HG03354 (cell line): ENCODE results near the gene CST1.
"Not testable (repeated sequence)": the region's sequence is repeated elsewhere in the genome, so short reads cannot be mapped to it uniquely, and the experiment has no call there.

ENCODE experiments used
- ATAC-seq: cut with Tn5 transposase; IDR thresholded peaks from one replicate; pipeline ENCODE4 v1.9.1; 2021; ENCODE audit warnings: mild to moderate bottlenecking; ENCODE audit not compliant: unreplicated experiment, poor library complexity, severe bottlenecking

CST1 gene

GRCh38 chr20:23759306-23759940 is 8.7 kb upstream of the CST1 start:
- ATAC-seq, result no peak

DNA sequence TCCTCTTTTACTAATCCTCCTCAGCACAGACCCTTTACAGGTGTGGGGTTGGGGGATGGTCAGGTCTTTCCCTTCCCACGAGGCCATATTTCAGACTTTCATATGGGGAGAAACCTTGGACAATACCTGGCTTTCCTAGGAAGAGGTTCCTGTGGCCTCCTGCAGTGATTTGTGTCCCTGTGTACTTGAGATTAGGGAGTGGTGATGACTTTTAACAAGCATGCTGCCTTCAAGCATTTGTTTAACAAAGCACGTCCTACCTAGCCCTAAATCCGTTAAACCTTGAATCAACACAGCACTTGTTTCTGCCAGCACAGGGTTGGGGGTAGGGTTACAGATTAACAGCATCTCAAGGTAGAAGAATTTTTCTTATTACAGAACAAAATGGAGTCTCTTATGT is 6.1 kb upstream of the CST1 start:
- ATAC-seq, result not testable (repeated sequence)

DNA sequence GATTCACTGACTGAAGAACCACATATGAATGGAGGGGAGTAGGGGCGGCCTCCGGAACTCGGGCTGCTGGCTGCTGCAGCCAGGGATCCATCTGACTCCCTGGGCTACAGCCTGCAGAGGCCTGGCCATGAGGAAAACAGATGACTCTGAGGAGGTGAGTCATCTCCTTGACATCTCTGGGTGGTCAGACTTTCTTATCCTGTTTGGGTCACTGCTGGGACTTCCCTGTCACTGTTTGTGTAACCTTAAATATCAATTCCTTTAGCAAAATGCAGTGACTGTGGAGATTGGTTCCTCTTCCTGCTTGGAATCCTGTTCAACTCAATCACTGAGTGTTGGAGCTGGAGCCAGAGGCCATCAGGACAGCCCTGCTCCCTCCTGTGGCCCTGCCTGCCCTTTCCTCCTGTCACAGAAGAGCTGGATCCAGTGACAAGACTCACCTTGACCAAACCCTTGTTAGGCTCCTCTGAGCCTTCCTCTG is 4.4 kb upstream of the CST1 start:
- ATAC-seq, result not testable (repeated sequence)

DNA sequence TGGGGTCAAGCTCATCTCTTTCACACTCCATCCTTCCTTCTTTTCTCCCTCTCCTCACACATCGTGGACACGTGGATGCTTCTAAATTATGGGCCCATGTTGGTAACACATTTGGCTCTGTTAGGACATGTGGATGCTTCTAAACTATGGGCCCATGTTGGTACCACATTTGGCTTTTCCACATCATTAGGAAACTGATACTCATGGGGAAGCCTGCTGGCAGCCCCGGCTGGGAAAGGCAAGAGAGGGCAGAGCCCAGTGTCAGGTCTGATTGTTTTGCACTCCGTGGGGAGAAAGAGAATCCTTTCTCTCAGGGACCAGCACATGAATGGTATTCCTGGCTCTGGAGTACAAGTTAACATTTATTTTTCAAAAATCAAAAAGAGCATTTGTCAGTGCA is 4.0 kb upstream of the CST1 start:
- ATAC-seq, result no peak

DNA sequence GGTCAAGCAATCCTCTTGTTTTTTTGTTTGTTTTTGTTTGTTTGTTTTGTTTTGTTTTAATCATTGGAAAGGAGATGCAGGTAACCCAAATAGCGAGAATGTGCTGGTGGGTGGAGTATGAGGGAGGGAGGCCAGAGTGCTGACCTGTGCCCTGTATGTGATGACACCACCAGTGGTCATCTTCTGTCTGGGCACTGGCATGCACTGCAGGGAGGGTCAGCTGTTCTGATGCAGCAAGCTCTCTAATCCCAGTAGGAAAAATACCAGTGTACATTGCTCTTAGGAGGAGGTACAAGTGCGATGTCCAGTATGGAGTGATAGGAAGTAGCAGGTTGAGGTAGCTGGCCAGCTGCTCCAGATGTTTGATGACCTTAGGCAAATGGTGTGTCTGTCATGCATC is 2.9 kb upstream of the CST1 start:
- ATAC-seq, result no peak

- ATAC-seq, result no peak
Observed at GRCh38 chr20:23753194-23753548, 2.4 kb upstream of the CST1 start.

GRCh38 chr20:23752481-23753193 is 1.9 kb upstream of the CST1 start:
- no peak for ATAC-seq

DNA sequence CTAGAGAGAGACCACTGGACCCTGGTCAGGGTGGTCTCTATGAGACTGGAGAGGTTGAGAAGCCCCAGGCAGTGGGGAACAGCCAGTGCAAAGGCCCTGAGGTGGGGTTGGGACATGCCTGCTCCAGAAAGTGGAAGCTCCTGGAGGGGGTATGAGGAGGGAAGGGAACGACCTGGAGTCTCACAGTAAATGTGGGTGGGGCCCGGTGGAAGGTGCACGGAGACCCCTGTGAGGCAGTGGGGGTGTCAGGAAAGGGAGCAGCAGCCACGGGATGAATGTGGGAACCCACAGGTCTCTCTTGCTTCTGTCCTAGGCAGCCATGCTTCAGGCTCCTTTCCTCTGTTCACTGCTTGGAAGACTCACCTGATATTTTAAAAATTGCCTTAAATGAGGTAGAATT is 1.3 kb upstream of the CST1 start:
- no peak for ATAC-seq

DNA sequence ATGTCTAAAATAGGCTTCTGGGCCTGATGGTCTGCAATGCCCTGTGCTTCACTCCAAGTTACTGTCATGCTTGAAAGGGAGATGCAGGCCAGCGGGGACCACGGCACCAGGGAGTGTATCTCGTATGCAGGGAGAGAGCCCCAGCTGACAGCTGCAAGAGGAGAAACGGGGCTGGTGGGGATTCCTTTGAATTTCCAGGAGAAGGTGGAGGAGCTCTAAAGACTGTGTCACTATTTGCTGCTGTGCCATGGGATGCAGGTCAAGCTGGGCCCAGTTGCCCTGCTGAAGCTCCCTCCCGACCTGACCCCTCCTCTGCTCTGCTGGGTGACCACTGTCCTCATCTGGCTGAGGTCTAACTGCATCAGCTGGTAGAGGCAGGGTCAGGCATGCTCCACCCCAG is 989 bp downstream of the CST1 start:
- no peak for ATAC-seq

- not testable (repeated sequence) for ATAC-seq
Observed at GRCh38 chr20:23748975-23749374, 1.8 kb downstream of the CST1 start.

- not testable (repeated sequence) for ATAC-seq
Observed at GRCh38 chr20:23747551-23747950, 3.2 kb downstream of the CST1 start.

- not testable (repeated sequence) for ATAC-seq
Observed at GRCh38 chr20:23747092-23747491, 3.6 kb downstream of the CST1 start.

- no peak for ATAC-seq
Observed at GRCh38 chr20:23746321-23746720, 4.4 kb downstream of the CST1 start.

GRCh38 chr20:23745247-23745646 is 5.5 kb downstream of the CST1 start:
- no peak for ATAC-seq

DNA sequence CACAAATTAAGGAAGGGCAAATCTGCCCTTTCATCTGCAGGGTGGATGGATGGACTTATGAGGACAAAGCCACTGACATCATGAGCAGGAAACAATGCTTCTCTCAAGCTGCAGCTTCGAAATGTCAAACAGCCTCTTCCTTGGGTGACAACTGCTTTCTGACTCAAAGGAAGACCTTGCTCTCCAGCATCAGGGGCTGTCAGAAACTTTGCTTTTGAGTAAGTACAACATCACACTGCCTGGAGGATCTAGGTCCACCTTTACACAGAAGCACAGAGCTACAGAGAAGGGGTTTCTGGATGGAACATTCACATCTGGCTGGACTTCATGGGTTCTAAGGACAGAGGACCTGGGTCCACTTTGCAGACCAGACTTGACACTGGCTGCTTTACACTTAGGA is 5.9 kb downstream of the CST1 start:
- ATAC-seq, result no peak

- not testable (repeated sequence) for ATAC-seq
Observed at GRCh38 chr20:23735391-23735790, 15.3 kb downstream of the CST1 start.

DNA sequence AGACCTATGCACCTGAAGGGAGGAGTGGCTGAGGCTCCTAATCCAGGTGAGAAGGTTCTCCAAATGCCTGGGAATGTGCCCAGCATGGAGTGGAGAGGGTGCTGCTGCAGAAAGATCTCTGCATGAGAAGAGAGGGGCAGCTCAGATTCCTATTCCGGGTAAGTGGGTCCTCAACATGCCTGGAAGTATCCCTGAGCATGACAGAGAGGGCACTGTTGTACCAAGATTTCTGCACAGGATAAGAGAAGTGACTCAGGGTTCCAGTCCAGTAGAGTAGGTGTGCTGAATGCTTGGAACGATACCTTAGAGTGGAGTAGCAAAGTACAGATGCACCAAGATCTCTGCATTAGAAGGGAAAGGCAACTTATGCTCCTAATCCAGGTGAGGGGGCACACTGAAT is 15.8 kb downstream of the CST1 start:
- ATAC-seq, result not testable (repeated sequence)

DNA sequence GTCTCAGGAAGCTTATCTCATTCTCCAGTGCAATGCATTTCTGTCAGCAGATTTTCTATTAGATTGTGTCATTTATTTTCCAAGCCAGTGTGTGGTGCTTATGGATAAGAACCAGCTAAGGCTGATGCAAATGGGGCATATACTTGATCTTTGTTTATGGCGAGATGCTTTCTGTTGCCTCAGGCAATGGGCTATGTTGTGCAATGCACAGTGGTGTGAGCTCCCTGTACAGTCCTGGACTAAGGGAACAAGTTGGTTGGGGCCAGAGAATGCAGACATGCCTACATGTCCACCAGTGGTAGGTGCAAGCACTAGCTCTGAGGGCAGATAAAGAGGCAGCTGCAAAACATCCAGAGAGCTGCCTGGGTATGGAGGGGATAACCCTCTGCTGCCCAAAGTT is 16.3 kb downstream of the CST1 start:
- not testable (repeated sequence) for ATAC-seq

DNA sequence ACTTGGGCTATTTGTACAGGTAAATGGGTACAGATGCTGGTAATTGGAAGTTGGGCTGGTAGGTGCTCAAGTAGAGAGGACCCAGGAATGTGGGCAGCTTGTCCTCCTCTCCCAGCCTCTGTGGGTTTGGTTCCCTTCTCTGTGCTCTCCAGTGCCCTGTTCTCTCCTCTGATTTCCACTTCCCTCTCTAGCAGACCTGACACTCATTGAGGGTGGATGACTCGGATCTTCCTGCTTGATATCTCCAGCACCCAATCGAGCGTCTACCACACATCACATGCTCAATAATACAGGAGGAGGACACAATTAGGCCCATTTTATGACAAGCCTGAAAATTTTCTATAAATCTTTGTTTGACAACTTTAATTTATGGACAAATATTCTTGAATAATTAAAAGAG is 23.7 kb downstream of the CST1 start:
- ATAC-seq, result no peak

- ATAC-seq, result no peak
Observed at GRCh38 chr20:23725102-23725501, 25.6 kb downstream of the CST1 start.

- peak; percentile 85 for ATAC-seq
Observed at GRCh38 chr20:23723659-23724307, 27.0 kb downstream of the CST1 start.
